Astrocyte of the cerebellum (primary cell): Measurements from ENCODE around the gene CNN3.

ENCODE experiments used
- DNase-seq: peaks from one replicate; pipeline ENCODE4 v3.0.0-alpha.2; 2011; ENCODE audit warnings: low read depth
- H3K4me3 ChIP-seq: 2 replicates; pipeline ENCODE4 v1.5.1; 2011; ENCODE audit warnings: mild to moderate bottlenecking, low read depth, low read length, moderate library complexity
- in situ Hi-C: cut with HindIII; loops from 2 replicates; pipeline ENCODE4 v1.10.0; 2017; ENCODE audit warnings: low sequenced_read_pairs
- TF ChIP-seq, protein P1 (sequence below): IDR thresholded peaks from 2 replicates; pipeline ENCODE4 v1.5.1; 2012; ENCODE audit warnings: low read length, low read depth, moderate library complexity, mild to moderate bottlenecking; ENCODE audit errors: missing control alignments

CNN3 gene

DNA sequence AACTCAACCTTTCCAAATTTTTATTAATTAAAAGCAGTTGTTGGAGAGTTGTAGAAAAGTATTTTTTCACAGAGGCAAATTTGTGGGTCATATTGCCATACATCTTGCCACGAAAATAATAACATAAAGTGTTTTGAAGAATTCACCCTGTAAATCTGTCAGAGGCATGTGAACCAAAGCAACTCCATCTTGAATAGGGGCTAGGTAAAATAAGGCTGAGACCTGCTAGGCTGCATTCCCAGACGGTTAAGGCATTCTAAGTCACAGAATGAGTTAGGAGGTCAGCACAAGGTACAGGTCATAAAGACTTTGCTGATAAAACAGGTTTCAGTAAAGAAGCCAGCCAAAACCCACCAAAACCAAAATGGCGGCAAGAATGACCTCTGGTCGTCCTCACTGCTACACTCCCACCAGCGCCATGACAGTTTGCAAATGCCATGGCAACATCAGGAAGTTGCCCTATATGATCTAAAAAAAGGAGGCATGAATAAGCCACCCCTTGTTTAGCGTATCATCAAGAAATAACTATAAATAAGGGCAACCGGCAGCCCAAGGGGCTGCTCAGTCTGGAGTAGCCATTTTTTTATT is 4.4 kb upstream of the CNN3 start:
- no peak overlapping the region for H3K4me3 ChIP-seq
- TF ChIP-seq, protein P1, sequence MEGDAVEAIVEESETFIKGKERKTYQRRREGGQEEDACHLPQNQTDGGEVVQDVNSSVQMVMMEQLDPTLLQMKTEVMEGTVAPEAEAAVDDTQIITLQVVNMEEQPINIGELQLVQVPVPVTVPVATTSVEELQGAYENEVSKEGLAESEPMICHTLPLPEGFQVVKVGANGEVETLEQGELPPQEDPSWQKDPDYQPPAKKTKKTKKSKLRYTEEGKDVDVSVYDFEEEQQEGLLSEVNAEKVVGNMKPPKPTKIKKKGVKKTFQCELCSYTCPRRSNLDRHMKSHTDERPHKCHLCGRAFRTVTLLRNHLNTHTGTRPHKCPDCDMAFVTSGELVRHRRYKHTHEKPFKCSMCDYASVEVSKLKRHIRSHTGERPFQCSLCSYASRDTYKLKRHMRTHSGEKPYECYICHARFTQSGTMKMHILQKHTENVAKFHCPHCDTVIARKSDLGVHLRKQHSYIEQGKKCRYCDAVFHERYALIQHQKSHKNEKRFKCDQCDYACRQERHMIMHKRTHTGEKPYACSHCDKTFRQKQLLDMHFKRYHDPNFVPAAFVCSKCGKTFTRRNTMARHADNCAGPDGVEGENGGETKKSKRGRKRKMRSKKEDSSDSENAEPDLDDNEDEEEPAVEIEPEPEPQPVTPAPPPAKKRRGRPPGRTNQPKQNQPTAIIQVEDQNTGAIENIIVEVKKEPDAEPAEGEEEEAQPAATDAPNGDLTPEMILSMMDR, result no peak
- no peak for DNase-seq
- in situ Hi-C loops, result no loop called here

DNA sequence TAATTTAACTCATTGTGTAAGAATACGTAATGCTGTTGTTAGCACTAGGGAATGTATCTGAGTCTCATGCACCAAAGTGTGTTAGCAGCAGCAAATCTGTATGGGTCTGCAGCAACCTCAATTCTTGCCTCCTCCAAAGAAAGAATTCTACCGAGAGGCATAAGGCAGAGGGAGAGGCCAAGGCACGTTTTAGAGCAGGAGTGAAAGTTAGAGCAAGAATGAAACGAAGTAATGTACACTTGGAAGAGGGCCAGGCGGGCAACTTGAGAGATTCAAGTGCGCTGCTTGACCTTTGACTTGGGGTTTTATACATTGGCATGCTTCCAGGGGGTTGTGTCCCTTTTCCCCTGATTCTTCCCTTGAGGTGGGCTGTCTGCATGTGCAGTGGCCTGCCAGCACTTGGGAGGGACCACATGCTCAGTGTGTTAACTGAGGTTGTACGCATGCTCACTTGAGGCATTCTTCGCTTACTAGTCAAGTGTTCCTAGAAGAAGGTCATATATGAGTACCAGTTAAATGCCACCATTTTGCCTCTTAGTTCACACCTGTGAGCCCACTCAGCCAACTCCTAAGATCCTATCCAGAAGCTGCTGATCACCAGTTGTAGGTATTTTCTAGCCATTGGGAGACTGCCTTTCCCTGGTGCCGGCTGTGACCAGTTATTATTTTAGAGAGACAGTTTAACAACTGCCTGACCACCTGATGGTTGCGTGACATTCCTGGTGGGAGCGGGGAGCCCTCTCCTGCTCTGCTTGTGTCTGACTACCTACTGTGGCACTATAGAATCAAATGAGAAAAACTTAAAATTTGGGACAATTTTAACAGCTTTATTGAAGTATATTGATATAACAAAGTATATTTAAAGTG is 2.7 kb upstream of the CNN3 start:
- H3K4me3 ChIP-seq, result peak overlapping the region; percentile 96
- in situ Hi-C loops, result no loop called here
- TF ChIP-seq, protein P1, result no peak
- DNase-seq, result no peak

DNA sequence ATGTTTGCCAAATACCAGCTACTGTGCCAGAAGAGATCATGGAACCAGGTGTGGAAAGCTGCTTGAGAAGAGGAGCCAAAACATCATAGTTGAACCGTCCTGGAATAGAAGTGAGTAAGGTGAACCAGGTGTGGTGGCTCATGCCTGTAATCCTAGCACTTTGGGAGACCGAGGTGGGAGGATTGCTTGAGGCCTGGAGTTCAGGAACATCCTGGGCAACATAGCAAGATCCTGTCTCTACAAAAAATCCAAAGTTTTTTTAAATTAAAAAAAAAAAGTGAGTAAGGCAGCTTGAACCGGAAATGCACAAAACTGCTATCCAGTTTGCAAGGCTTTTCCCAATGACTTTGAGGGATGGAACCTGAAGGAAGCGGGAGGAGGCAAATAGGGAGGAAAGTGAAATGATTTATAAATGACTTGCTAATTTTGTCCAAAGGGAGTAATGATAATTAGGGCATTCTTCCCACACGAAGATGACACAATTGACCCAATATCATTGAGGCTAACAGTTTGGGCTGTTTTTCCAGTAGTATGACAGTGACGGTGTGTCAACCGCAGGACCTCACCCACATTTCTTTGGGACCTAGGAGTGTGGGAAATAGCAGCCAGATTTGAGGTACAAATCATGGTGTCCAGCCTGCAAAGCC is 1.5 kb upstream of the CNN3 start:
- TF ChIP-seq, protein P1, result no peak
- in situ Hi-C loops, result no loop called here
- DNase-seq, result no peak
- H3K4me3 ChIP-seq, result peak overlapping the region; percentile 96

DNA sequence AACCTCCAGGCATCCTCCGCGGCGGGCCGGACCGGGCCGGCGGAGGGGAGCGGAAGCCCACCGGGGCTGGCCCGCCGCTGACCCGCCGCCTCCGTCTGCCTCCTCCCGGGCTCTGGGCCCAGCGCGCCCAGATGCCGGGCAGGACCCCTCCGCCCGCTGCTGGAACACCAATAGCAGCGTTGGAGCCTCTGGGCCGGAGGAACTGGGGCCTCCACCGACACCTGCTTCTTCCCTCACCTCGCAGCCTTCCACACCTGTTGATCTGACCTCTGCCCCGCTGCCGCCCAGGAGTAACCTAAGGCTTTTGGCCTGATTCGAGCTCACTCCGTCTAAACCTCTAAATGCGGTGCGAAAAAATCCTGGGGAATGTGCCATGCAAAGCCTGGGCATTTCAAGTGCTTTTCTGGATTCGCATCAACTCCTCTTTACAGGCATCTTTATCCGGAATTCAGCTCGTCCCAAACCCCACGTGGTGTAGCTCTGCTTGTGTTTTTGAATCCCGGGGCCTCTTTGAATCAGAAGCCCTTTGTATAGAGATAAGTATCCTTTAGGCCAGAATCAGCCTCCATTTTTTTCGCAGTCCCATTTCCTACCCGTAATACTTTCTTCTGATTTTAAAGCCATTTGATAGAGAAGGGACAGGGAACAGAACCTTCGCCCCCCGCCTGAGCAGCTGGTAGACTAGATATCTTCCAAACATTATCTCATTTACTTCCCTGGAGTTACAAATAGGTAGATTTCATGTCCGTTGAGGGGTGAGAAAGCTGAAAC is 680 bp upstream of the CNN3 start:
- in situ Hi-C loops, result no loop called here
- H3K4me3 ChIP-seq, result peak overlapping the region; percentile 96
- TF ChIP-seq, protein P1, result no peak
- peak; percentile 39 for DNase-seq

DNA sequence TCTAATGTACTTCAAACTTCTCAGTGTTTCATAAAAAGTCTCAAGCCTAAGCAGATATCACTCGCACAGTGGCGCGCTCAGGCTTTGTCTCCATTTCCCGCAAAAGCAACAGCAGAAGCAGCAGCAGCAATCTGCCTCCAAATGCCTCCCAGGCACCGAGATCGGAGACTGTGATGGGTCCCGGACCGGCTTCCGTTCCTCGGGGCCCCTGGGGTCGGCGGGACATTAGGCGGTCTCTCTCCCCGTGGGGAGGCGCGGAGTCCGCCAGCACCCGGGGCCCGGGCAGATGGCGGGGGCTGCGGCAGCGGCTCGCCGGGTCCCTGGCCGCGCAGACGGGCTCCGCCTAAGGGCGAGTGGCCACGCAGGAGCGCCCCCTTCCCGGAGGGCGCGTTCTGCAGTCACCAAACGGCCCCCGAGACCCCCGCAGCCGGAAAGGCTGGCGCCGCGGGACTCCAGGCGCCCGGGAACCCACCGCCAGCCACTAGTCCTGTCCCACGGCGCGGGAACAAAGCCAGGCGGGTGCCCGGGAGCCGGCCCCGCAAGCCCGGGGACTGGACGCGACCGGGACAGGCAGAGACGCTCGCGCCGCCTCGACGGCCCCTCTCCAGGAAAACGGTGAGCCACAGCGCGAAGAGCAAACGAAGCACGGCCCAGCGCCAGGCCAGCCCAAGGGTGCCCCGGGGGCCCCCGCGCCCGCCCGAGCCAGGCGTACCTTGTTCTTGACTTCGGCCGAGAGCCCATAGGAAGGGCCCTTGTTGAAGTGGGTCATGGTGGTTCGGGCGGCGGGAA is 590 bp downstream of the CNN3 start:
- DNase-seq, result no peak

More for the DNA sequence above, 590 bp downstream of the CNN3 start:
- TF ChIP-seq, protein P1, result peak; percentile 33
- in situ Hi-C loops, result no loop called here
- H3K4me3 ChIP-seq, result peak overlapping the region; percentile 96
